Suprapubic skin (tissue), 3 donors: Measurements from ENCODE around the gene SH3RF1.

ENCODE experiments used
- CTCF ChIP-seq, 2 donors: fragments of 200-600 bp in 1 of 2; fragments of 450-650 bp in 1 of 2; sonication (generic) in 1 of 2; IDR thresholded peaks; one replicate each; pipeline ENCODE4 v1.5.1; 2016 to 2019; ENCODE audit warnings: antibody characterized with exemption in 2 of 2, mild to moderate bottlenecking in 1 of 2, moderate library complexity in 1 of 2
- POLR2A ChIP-seq, 2 donors: fragments of 450-650 bp; IDR thresholded peaks; one replicate each; pipeline ENCODE4 v1.6.1; 2017; ENCODE audit warnings: antibody characterized with exemption in 2 of 2, mild to moderate bottlenecking in 2 of 2, moderate library complexity in 2 of 2

- TF ChIP-seq CTCF (IDR thresholded peaks at IDR 0.05) (no peak), POLR2A (IDR thresholded peaks at IDR 0.05) (no peak)
Observed at GRCh38 chr4:169109035-169109675, 161.6 kb downstream of the SH3RF1 start.
